Glomerular endothelial cell (primary cell): ENCODE results near the gene CBR1. TPM values are rescaled to one million over a fixed set of nuclear protein-coding genes. Genes with fewer than 3 reads are reported as not detected.
"Not testable (repeated sequence)": the region's sequence is repeated elsewhere in the genome, so short reads cannot be mapped to it uniquely, and the experiment has no call there.

Experiments used
- DNase-seq: peaks from one replicate; pipeline ENCODE4 v3.0.0-alpha.2; 2011; ENCODE audit warnings: low read depth, low spot score; ENCODE audit errors: extremely low read depth
- total RNA-seq: library from RNA; depleted of rRNA; stranded (reverse); fragments of >200 nt; gene quantifications from 2 replicates; pipeline ENCODE4 v1.2.3, GENCODE V29; 2015

Gene CBR1
- total RNA-seq, 1 donor from 2014 or later, result 67.4 TPM

DNA sequence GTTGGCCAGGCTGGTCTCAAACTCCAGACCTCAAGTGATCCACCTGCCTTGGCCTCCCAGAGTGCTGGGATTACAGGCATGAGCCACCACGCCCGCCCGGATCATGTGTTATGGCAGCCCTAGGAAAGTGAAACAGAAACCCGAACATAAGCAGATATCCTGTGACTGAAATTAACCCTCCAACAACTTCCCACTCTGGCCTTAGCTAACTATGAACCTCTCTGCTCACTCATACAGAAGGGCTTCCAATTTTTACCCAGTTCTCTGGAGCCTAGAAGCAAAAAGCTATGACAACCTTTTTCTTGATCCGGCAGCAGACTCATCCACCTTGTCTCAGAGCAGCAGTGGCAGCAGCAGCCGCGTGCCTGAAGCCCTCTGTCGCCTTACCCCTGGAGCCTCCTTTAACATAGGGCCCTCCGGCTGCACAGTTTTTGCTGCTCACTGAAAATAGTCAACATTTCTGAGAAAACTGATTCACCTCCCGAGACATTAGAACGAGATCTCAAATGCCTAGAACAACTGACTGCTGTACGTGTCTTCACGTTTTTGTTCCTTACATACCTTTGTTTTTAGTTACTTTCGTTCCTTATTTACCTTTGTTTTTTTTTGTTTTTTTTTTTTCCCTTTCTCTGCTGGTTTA, 9.3 kb downstream of the CBR1 start:
- DNase-seq, result no peak

DNA sequence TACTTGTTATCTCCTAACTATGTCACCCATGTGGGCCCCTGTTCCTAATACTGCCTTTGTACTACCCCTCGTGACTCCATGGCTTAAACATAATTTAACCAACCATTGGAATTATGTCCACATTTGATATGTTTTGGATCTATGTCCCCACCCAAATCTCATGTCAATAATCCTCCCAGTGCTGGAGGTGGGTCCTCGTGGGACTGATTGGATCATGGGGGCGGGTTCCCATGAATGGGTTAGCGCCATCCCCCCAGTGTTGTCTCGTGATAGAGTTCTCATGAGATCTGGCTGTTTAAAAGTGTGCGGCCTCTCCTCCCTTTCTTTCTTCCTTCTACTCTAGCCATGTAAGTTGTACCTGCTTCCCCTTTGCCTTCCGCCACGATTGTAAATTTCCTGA, 9.8 kb downstream of the CBR1 start:
- DNase-seq, result no peak

DNA sequence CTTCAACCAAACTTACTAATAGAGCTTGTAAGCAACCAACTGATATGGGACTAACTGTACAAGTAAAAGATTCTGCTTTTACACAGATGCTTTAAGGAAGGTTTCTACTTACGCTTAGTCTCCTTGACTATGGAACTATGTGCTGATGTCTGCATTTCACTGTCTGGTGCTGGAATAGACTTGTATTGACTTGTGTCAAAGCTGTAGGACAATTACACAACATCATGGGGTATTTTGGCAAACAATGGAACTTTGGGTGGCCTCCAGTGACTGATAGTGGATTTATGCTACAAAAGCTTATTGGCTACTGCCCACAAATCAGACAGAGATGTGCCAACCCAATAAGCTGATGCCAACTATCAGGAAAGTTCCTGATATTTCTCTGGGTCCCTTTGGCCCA, 10.6 kb downstream of the CBR1 start:
- no peak for DNase-seq

DNA sequence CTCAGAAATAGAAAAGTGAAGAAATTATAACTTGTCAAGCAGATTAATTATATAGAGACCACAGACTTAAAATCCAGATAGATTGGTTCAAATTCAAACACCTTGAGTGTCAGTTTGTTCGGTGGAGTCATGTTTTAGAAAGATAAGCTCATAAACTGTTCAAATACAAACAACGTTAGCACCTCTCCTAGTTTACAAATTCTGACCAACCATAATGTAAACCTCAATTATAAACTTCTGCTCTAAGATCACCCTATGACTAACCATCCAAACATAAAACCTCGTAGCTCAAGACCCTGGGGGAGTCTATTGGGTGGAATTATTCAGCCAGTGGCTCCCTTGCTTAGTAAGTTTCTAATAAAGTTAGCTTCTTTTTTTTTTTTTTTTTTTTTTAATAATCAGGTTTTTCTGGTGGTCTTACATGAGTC, 12.4 kb downstream of the CBR1 start:
- DNase-seq, result no peak

DNA sequence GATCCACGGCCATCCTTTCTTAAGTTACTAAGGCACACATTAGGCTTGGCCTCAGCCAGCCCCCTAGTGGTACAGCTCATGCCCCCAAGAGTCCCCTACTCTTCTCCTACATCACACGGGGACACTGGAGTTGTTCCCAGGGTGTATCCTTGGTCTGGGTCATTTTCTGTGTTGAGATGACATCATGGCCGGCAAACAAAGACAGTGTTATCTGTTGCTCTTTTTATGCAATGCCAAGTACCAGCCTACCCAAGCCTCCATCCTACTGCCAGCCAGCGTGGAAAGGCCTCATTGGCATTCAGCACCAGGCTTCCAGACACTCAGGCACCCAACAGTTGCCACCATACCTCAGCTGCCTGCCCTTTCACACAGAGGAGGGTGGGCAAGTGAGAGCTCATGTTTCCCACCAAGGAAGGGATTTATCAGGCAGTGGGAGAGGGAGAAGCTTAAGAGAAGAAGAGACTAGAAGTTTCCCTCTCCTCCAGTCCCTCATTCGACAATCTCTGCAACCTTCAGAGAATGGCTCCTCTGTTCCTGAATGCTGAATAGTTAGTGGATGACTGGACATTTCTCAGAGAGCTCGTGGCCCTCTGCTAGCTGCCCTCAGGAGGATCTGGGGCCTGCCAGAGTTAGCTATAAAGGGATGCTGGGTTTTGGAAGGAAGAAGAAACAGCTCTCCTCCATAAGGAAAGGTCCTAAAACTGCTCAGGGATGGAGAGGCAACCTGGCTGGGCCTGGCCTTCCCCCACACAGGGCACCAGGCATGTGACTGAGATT, 17.7 kb downstream of the CBR1 start:
- DNase-seq, result no peak

DNA sequence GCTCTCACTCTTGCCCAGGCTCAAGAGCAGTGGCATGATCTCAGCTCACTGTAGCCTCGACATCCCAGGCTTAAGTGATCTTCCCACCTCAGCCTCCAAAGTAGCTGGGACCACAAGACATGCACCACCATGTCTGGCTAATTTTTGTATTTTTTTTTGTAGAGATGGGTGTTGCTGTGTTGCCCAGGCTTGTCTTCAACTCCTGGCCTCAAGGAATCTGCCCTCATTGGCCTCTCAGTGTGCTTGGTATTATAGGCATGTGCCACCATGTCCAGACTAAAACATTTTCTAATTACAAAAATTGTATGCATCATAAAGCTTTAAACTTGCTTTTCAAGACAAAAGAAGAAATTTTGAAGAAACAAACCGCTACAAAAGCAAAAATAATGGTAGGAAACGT, 20.1 kb downstream of the CBR1 start:
- no peak for DNase-seq

DNA sequence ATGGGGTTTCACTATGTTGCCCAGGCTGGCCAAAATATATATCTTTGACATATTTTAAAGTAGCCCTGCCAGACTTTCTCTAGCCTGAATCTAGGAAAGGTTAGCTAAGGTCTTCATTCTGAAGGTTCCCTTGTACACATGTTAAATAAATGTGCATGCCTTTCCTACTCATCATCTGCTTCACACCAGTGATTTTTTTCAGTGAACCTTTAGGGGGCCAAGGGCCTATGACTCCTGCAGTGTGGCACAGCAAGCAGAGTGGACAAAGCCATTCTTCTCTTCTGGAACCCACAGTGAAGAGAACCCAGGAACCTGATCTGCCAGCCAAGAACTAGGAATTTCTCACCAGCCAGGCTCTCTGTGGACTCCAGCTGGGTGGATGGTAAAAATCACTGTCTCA, 22.9 kb downstream of the CBR1 start:
- DNase-seq, result no peak

DNA sequence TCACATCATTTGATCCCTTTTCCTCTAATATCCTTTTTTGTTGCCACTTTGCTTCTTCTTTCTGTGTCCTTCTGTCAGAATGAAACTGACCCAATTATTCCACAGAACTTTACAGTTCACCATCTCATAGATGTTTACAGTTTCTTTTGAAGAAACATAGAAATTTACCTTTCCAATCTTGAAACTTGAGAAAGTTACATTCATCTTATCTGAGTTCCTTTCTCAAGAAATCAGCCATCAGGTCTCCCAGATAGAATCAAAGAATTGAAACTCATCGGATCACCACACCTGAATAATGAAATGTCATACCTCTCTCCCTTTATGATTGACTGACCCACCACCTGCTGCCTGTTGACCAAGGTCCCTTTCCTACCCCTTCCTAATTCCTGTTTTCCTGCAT, 23.7 kb downstream of the CBR1 start:
- no peak for DNase-seq

DNA sequence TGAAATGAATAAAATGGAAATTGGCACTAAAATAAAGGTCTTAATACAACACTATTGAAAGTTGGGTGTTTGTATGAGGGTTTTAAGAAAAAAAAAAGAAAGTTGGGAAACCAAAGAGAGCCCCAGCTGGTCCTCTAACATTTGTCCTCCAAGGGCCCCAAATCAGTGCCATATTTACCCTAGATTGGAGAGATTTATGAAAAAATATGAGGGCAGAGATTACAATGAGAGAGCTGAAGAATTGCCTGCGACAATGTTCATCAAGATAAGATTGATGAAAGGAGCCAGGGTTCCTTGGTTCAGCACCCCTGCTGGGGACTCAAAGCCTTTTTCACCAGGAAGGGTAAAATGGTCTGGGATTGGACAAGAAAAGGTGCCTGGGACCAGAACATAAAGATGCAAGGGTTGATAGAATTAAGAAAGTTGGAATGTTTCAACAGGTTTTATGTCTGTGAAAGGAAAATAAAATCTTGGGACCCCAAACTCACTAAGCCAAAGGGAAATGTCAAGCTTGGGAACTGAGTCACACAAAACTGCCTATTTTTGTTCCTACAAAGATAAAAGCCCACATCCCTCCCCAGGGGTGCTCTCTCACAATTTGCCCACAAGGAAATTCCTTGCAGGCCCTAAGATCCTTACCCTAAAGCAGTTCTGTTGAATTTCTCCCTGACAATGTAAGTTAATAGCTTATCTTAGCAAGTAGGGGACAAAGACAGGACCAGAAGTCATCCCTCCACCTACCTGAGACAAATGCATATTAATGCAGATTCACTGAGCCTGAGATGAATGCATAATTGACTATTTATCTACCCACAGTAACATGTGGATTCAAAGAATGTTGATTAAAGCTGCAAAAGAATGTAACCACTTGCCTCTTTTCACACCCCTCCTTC, 26.8 kb downstream of the CBR1 start:
- DNase-seq, result no peak

DNA sequence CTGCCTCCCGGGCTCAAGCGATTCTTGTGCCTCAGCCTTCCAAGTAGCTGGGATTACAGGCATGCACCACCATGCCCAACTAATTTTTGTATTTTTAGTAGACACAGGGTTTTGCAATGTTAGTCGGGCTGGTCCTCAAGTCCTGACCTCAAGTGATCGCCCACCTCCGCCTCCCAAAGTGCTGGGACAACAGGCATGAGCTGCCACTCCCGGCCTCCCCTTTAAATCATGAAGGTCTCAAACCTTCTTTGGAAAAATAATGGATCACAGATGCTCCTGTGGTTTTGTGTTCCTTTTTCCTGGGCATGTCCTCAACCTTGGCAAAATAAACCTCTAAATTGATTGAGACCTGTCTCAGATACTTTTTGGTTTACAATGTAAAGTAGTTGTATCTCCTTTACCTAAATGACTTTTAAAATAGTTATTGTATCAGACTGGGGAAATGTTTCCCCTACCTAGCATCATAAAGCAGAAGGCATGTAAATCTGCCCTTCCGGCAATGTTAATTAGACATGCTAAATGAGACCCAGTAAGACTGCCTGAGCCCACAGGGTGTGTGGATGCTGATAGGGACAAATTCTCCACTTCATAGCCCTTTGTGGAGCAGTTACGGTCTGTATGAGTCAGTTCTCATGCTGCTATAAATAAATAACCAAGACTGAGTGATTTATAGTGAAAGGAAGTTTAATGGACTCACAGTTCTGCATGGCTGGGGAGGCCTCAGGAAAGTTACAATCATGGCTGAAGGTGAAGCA, 27.8 kb downstream of the CBR1 start:
- no peak for DNase-seq

DNA sequence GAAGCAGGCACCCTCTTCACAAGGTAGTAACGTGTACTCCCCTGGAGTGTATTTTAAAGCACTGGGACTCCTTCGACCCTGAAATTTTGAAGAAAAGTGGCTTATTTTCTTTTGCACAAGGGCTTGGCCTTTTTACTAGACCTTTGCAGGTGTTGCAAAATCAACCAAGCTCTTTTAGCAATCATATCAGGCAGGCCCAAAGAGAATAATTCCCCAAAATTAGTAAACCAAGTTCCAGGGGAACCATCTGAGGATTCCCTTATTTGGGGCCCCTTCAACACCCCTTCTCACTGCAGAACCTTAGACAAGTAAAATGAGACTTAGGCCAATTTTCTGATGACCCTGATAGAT, 28.3 kb downstream of the CBR1 start:
- no peak for DNase-seq

DNA sequence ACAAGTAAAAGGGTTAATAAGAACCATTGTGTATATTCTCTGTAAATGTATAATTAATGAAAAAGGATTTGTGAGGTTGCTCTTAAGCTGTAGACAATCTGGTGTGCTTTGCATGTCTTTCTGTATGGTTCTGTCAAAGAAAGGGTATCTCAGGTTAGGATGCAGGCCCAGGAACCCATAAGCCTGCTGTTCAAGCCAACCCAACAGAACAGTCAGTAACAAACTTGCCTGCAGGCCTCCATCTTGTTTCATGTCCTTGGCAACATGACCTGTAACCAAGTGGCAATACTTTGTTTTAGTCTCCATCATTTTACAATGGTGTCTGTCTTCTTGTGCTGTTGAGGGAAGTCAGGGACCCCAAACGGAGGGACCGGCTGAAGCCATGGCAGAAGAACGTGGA, 29.2 kb downstream of the CBR1 start:
- no peak for DNase-seq

DNA sequence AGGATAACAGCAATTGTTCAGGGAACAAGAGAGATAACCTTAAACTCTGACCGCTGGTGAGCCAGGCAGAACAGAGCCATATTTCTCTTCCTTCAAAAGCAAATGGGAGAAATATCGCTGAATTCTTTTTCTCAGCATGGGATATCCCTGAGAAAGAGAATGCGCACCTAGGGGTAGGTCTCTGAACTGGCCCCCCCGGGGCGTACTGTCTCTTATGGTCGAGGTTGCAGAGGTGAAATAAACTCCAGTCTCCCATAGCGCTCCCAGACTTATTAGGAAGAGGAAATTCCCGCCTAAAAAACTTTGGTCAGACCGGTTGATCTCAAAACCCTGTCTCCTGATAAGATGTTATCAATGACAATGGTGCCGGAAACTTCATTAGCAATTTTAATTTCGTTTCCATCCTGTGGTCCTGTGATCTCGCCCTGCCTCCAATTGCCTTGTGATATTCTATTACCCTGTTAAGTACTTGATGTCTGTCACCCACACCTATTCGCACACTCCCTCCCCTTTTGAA, 29.9 kb downstream of the CBR1 start:
- DNase-seq, result not testable (repeated sequence)

DNA sequence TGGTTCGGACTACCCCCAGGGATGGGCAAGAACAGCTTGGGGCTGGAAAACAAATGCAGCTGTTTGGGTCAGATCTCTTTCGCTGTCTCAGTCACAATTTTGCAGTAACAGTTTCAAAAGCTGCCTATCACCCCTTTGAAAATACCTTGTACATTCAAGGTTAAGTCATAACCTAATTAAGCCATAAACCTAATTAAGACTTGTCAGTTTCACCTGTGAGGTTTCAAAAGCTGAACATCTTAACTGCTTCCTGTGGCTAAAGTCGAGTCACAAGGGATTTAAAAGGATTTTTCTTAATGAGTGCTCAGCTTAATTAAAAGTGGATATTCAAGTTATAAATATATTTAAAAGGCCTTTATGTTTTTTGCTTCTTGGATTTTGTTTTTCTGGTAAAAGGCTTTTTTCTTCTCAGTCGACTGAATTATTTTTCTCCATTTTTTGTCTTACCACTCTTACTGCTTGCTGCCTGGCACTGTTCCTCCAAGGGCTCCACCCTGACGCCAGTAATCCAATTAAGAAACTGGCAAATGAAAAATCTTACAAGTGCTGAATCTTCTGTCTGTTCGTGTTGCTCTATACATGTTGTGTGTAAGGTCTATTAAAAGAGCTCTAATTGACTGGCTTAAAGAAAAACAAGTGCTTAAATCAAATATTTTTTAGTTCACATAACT, 31.3 kb downstream of the CBR1 start:
- no peak for DNase-seq

DNA sequence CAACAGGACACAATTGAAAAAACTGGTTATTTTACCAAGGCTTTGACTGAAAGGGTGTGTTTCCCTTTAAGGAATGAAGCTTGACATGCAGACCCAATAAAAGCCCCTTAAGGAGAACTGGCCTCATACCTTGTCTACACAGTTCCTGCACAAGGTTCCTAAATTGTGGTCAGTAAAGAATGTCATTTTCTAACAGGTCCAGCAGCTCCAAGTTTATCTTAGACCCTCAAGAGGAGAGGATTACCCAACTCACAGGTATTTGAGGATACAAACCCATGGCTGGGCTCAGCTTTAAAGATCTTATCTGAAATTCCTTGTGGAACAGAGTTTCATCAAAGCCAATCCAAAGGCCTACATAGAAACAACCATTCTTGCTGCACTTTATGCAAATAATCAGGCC, 33.6 kb downstream of the CBR1 start:
- no peak for DNase-seq

DNA sequence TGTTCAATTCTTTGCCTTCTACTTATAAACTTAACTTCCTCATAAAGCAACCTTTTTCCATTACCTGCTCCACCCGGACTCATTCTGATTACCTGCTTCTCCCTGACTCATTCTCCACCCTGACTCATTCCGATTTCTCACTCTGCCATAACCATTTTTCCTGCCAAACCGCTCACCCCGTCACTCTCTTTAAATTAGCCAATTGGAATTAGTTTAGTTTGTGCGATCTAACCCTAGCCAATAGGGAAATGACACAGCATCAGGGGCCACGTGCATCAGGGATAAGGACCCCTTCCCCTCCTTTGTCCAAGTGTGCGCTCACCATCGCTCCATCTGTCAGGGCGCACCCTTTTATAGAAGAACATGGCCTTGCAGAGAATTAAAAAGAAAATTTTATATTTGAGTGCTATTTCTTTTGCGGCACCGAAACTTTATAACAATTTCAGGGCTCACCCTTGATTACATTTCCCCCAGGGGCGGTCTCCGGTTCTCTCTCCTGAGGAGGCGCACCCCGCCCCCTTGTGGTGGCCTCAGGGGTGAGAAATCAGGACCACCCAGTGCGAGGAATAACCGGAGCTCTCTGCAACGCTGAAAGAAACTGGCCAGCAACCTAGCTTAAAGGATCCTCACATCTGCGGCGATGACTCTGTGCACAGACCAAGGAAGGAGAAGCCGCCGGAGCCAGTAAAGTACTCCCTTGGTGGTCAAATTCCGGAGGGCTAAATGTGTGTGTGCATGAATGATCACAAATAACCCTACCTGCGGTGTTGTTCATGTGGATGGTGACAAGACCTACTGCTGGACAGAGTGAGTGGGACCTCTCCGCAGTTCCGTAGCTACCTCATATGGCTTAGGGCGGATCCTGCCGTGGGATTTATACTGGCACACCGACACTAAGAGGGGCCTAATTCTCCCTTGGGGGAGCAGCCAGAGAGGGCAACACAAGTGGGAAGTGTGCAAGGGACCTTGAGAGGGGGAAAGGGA, 34.8 kb downstream of the CBR1 start:
- no peak for DNase-seq

DNA sequence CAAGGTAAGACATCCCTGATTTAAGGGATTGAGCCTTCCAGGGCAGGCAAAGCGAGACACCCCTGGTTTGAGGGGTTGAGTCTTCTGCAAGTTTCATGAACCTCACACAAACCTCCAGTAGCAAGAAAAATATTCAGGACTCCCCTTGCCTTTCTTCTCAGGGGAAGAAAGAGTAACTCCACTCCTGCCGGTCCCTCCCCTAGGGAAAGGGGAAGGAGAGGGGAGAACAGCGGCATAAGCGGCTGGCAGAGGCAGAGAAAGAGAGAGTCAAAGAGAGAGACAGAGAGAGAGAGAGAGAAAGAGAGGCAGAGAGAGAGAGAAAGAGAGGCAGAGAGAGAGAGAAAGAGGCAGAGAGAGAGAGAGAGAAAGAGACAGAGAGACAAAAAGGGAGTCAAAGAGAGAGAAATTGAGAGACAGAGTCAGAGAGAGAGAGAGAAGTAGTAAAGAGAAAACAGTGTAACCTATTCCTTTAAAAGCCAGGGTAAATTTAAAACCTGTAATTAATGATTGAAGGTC, 35.6 kb downstream of the CBR1 start:
- no peak for DNase-seq

DNA sequence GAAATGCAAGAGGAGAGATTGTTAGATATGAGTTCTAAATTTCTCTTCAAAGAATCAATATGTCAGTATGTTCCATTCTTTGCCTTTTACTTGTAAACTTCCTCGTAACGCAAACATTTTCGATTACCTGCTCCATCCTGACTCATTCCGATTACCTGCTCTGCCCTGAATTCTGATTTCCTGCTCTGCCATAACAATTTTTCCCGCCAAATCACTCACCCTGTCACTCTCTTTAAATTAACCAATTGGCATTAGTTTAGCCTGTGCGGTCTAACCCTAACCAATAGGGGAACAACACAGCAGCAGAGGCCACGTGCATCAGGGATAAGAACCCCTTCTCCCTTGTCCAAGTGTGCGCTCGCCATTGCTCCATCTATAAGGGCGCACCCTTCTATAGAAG, 40.0 kb downstream of the CBR1 start:
- DNase-seq, result no peak

DNA sequence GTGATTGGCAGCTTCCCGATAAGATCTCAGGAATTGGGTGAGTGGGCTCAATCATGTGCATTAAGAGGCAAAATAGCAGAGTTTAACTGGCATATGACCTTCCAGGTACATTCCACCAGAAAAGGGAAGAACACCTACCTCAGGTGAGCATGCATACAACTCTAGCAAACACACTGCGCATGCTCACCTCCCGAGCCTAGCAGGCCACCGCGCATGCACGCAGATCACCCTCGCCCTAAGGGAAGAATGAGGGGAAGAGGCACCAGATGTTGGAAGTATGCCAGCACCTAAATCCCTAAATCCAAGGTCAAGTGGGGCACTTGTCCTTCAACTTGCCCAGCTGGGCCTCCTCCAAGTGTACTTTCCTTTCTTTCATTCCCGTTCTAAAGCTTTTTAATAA, 41.4 kb downstream of the CBR1 start:
- DNase-seq, result no peak
